Central memory CD8-positive, alpha-beta T cell (primary cell): ENCODE measurements around the gene TCEAL8.
"Not testable (repeated sequence)": the region's sequence is repeated elsewhere in the genome, so short reads cannot be mapped to it uniquely, and the experiment has no call there.

ENCODE experiments used
- ATAC-seq: fragments of 150-1000 bp; cut with Tn5 transposase; replicated peaks from 2 replicates; pipeline ENCODE4 v1.10.0; 2022; ENCODE audit warnings: mild to moderate bottlenecking, moderate FRiP score, moderate number of reproducible peaks; ENCODE audit not compliant: poor library complexity, severe bottlenecking; ENCODE audit errors: extremely low read depth
- DNase-seq, 2 donors: peaks; one replicate each; pipeline ENCODE4 v3.0.0; 2021; ENCODE audit warnings: low spot score in 2 of 2
- H3K27ac Mint-ChIP-seq: one replicate; pipeline ENCODE4 v1.8.0; 2022; ENCODE audit warnings: low read depth, mild to moderate bottlenecking, moderate library complexity, mixed read lengths
- H3K27me3 Mint-ChIP-seq: one replicate; pipeline ENCODE4 v1.8.0; 2022; ENCODE audit warnings: mixed read lengths
- H3K36me3 Mint-ChIP-seq: one replicate; pipeline ENCODE4 v1.8.0; 2022; ENCODE audit warnings: mild to moderate bottlenecking, moderate library complexity, mixed read lengths; ENCODE audit not compliant: insufficient read depth
- H3K4me1 Mint-ChIP-seq: one replicate; pipeline ENCODE4 v1.8.0; 2022; ENCODE audit warnings: mixed read lengths
- H3K4me3 Mint-ChIP-seq: one replicate; pipeline ENCODE4 v1.8.0; 2022; ENCODE audit warnings: mild to moderate bottlenecking, moderate library complexity, mixed read lengths
- H3K9me3 Mint-ChIP-seq: one replicate; pipeline ENCODE4 v1.8.0; 2022; ENCODE audit warnings: mixed read lengths

Gene TCEAL8

DNA sequence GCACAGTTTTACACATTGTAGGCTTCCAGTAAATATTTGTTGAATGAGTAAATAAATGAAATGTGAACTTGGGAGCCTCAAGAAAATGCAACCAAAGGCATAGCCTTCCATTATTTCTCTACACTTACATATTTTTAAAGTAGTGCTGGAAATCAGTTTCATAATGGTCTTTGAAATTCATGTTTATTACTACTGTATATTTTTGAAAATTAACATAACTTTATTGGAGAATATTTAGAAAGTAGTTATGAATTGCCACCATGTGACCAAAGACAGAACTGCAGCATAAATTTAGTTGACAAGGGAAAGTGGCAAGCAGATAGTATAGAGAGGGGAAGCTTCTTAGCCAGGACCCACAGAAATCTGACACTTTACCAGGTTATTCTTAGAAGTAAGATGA lies 6.4 kb downstream of the TCEAL8 start:
- Mint-ChIP-seq H3K27ac (no peak overlapping the region), H3K9me3 (no peaks in the 10 kb centered on the region), H3K36me3 (peaks cover under 1% of the 10 kb centered on the region), H3K4me1 (peaks cover 3% of the 10 kb centered on the region), H3K27me3 (no peaks in the 10 kb centered on the region), H3K4me3 (no peak overlapping the region)
- DNase-seq (no peak), ATAC-seq (no peak)

DNA sequence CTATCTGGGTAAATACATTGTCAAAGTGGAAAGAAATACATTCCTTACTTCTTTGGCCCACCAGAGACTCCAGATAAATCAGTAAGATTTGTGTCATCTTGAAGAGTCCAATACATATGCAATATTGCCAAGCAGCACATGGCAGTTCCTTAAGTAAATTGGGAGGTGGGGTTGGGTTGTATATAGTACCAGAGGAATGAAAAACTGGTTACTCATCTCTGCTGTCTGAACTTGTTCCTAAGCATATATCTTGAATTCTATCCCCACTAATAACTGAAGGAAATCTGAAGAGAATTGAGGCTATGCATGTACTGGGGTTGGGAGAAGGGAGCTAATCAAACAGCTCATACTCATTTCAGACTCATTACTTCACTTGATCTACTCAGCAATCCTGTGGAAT lies 14.8 kb downstream of the TCEAL8 start:
- DNase-seq (no peak), ATAC-seq (no peak)
- Mint-ChIP-seq H3K4me3 (no peak overlapping the region), H3K4me1 (no peaks in the 10 kb centered on the region), H3K36me3 (no peaks in the 10 kb centered on the region), H3K27me3 (no peaks in the 10 kb centered on the region), H3K9me3 (no peaks in the 10 kb centered on the region), H3K27ac (no peak overlapping the region)

DNA sequence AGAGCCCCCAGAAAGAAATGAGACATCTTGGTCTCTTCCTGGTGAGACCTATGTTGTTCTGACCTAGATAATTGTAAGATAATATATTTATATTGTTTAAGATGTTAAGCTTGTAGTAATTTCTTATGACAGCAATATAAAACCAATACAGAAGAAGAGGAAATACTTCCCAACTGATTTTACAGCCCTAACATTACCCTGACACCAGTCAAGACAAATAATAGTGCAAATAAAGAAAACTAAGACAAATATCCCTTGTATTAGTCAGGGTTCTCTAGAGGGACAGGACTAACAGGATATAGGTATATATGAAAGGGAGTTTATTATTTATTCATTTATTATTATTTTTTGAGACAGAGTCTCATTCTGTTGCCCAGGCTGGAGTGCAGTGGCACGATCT lies 18.7 kb downstream of the TCEAL8 start:
- Mint-ChIP-seq H3K4me1 (no peaks in the 10 kb centered on the region), H3K27me3 (peaks cover 14% of the 10 kb centered on the region), H3K4me3 (no peak overlapping the region), H3K36me3 (no peaks in the 10 kb centered on the region), H3K9me3 (no peaks in the 10 kb centered on the region), H3K27ac (no peak overlapping the region)
- DNase-seq (no peak), ATAC-seq (no peak)

DNA sequence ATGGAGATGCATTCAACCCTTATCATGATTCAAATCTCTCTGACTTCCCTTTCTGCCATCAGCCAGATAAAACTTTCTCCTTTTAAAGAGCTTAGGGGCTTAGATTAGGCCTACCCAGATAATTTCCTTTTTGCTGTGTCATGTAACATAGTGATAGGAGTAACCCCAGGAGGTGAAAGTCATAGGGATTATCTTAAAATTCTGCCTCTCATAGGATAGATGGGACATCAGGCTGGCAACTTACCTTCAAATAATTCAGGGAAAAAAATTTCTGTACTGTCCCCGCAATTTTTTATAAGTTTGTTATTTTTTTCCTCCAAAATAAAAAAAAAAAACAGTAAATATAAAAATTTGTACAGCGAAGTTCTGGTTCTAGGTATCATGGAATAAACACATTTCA lies 19.3 kb downstream of the TCEAL8 start:
- H3K27me3 Mint-ChIP-seq: peaks cover 14% of the 10 kb centered on the region
- not testable (repeated sequence) for DNase-seq, H3K4me3 Mint-ChIP-seq, H3K36me3 Mint-ChIP-seq, ATAC-seq, H3K9me3 Mint-ChIP-seq, H3K4me1 Mint-ChIP-seq, H3K27ac Mint-ChIP-seq

DNA sequence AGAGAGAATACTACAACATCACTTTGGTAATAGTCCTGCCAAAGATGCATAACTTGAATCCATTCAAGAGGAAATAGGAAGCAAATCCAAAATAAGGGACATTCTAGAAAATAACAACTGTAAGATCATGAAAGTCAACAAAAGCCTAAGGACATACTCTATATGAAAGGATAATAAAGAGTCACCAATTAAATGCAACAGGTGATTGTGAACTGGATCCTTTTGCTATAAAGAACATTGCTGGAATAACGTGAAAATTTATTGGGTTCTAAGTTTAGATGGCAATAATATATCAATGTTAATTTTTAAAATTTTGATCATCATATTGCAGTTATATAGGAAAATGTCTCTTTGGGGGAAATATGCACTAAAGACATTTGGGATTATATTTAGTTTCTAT lies 20.1 kb downstream of the TCEAL8 start:
- ATAC-seq: no peak

DNA sequence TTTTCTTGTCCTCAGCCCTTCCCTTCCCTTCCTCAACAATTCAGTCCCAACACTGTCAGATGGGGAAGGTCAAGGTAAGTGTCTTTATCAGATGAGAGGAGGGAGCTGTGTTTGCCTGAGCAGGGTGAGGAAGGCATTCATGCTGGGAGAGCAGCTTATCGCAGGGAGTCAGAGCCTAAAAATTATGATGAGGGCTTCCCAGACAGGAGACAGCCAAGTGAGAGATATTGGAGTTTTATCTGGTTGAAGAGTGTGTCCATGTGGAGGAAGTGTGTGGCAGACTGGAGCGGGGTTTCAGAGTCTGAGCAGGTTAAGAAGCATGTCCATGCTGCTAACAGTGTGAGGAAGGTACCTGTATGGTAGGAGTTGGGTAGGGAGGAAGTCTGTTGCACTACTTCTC lies 21.7 kb downstream of the TCEAL8 start:
- H3K9me3 Mint-ChIP-seq: no peaks in the 10 kb centered on the region
- peaks cover 14% of the 10 kb centered on the region for H3K27me3 Mint-ChIP-seq

More for the DNA sequence above, 20.1 kb downstream of the TCEAL8 start:
- DNase-seq: no peak
- no peaks in the 10 kb centered on the region for H3K4me1 Mint-ChIP-seq
- H3K9me3 Mint-ChIP-seq: no peaks in the 10 kb centered on the region
- peaks cover 14% of the 10 kb centered on the region for H3K27me3 Mint-ChIP-seq
- no peak overlapping the region for H3K4me3 Mint-ChIP-seq
- no peaks in the 10 kb centered on the region for H3K36me3 Mint-ChIP-seq
- H3K27ac Mint-ChIP-seq: no peak overlapping the region

DNA sequence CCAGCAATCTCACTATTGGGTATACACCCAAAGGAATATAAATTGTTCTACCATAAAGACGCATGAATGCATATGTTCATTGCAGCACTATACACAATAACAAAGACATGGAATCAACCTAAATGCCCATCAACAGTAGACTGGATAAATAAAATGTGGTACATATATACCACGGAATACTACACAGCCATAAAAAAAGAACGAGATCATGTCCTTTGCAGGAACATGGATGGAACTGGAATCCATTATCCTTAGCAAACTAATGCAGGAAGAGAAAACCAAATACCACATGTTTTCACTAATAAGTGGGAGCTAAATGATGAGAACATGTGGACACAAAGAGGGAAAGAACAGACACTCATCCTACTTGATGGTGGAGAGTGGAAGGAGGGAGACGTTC lies 29.0 kb downstream of the TCEAL8 start:
- H3K36me3 Mint-ChIP-seq, H3K27ac Mint-ChIP-seq, H3K4me3 Mint-ChIP-seq, DNase-seq, ATAC-seq, H3K4me1 Mint-ChIP-seq, H3K9me3 Mint-ChIP-seq: not testable (repeated sequence)
- H3K27me3 Mint-ChIP-seq: peaks cover 46% of the 10 kb centered on the region

More for the DNA sequence above, 21.7 kb downstream of the TCEAL8 start:
- Mint-ChIP-seq H3K4me1 (no peaks in the 10 kb centered on the region), H3K36me3 (no peaks in the 10 kb centered on the region), H3K27ac (no peak overlapping the region), H3K4me3 (no peak overlapping the region)
- no peak for ATAC-seq
- DNase-seq: no peak

DNA sequence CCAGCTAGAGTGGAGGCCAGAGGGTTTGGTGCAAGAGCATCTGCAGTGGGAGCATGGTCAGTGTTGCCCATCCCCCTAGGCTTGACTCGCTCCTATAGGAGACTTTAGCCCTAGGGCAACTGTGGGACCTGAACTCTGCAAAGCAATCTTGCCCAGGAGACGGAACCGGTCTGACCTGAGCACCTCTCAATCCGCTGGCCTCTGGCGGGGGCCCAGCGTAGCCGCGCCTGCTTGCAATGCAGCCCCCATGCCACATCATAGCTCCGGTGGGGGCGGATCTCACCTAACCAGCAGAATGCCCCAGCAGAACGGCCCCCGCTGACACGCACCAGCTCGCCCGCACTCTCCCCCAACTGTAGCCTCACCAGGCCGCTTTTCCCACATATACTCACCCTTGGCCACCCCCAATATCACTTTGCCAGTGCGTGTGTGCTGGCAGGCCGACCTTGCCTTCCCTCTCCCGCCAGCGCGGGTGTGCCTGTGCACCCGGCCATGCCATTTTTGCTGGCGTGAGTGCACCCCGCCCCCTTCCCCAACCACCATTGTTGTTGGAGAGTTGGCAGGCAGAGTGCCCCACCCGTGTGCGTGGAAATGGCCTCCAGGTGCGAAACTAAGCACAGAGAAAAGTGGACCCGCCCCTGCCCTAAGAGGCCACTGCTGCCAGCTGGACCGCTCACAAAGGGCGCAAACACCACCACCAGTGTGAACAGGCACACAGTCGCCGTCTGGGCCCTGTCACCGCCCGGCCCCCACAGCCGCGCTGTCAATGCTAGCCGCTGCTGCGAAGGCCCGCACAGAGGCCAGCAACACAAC lies 34.2 kb downstream of the TCEAL8 start:
- Mint-ChIP-seq H3K4me3 (no peak overlapping the region), H3K36me3 (peaks cover 1% of the 10 kb centered on the region), H3K27me3 (peaks cover 55% of the 10 kb centered on the region), H3K4me1 (no peaks in the 10 kb centered on the region), H3K27ac (no peak overlapping the region), H3K9me3 (no peaks in the 10 kb centered on the region)
- ATAC-seq: no peak
- DNase-seq: no peak

DNA sequence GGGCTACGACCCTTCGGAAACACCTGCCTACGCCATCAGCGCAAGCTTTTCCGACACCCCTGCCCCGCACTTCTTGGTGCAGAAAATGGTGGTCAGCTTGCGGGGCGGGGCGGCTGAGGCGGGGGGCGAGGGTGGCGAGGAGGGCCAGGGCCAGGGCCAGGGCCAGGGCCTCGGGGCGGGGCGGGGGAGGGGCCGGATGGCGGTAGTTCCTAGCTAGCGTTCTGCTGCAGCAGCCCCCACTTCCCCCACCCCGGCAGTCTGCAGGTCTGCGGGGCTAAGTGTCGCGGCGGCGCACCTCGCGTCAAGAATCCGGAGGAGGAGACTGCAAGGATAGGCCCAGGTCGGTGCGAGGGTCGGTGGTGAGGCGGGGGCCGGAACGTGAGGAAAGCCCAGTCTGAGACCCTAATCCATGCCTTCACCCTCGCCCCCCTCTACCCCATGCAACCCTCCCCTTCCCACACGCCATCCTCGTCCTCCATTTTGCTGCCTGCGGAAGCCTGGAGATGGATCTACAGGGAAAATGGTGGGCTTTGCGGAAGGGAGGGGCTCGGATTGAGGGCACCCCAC lies 39.4 kb downstream of the TCEAL8 start:
- Mint-ChIP-seq H3K9me3 (no peaks in the 10 kb centered on the region), H3K27me3 (peaks cover 12% of the 10 kb centered on the region), H3K4me1 (peaks cover 5% of the 10 kb centered on the region), H3K36me3 (peaks cover 3% of the 10 kb centered on the region), H3K4me3 (peak overlapping the region; percentile 84), H3K27ac (peak overlapping the region; percentile 89)
- ATAC-seq (peak; percentile 57), DNase-seq (peak in 1 of 2 donors; percentile 15)

DNA sequence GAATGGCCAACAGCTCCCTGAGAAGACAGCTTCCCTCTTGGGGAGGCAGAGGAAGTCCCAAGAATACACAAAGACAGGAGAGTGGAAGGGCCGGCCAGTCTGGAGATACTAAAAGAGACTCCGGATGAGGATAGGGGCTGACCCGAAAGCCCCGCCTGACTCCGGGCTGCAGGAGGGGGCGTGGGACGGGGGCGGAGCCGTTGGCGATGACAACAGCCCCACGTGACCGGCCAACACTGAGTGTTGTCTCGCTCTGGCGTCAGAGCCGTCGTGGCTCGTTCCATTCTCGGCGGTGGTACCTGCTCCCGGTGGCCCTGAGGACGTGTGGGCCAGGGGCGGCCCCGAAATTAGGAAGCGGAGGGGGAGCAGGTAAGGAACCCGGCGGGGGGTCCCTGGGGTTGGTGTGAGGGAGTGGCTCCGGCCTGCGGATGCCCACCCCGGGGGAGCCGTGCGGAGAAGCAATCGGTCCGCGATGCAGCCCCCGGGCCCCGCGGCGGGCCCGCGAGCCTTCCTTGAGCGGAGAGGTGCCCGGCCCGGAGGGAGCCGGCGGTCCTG lies 40.0 kb downstream of the TCEAL8 start, which contains the start of gene BEX4:
Gene BEX4, plus strand, starts transcription at position 239 of the 555 bp plus-strand sequence. CDS start 1,046 bp downstream, outside the sequence.
- peaks cover 5% of the 10 kb centered on the region for H3K4me1 Mint-ChIP-seq
- peak within 1 kb of the TSS; percentile 84 for H3K4me3 Mint-ChIP-seq
- H3K27me3 Mint-ChIP-seq: peaks cover 12% of the 10 kb centered on the region
- H3K27ac Mint-ChIP-seq: peak within 1 kb of the TSS; percentile 89
- ATAC-seq: peak; percentile 87
- no peaks in the 10 kb centered on the region for H3K9me3 Mint-ChIP-seq
- H3K36me3 Mint-ChIP-seq: peaks cover 3% of the 10 kb centered on the region
- DNase-seq: peak; percentile 64 to 71

DNA sequence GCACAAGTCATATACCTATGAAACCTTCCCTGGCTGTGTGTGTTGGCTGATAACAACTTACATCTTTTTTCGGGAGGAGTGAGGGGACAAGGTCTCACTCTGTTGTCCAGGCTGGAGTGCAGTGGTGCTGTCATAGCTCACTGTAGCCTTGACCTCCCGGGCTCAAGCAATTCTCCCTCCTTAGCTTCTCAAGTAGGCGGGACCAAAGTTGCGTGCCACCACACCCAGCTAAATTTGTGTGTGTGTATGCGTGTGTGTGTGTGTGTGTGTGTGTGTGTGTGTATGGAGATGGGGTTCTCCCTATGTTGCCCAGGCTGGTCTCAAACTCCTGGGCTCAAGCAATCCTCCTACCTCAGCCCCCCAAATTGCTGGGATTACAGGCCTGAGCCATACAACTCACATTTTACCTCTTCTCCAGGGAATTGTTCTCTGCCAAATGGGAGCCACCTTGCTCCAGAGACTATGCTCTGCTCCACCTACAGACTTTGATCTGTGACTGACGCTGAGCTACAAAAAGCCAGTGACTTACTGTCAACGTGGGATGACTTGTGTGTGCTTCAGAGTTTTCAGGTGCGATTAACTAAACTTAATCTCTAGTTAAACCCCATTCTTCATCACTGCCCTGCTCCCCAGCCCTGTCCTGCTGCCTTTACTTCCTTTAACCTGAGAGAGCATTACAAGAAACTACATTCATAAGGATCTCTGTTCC lies 42.1 kb downstream of the TCEAL8 start:
- Mint-ChIP-seq H3K36me3 (peaks cover 3% of the 10 kb centered on the region), H3K4me1 (peaks cover 5% of the 10 kb centered on the region), H3K27me3 (no peaks in the 10 kb centered on the region), H3K27ac (no peak overlapping the region), H3K9me3 (no peaks in the 10 kb centered on the region), H3K4me3 (no peak overlapping the region)
- DNase-seq (no peak), ATAC-seq (no peak)

DNA sequence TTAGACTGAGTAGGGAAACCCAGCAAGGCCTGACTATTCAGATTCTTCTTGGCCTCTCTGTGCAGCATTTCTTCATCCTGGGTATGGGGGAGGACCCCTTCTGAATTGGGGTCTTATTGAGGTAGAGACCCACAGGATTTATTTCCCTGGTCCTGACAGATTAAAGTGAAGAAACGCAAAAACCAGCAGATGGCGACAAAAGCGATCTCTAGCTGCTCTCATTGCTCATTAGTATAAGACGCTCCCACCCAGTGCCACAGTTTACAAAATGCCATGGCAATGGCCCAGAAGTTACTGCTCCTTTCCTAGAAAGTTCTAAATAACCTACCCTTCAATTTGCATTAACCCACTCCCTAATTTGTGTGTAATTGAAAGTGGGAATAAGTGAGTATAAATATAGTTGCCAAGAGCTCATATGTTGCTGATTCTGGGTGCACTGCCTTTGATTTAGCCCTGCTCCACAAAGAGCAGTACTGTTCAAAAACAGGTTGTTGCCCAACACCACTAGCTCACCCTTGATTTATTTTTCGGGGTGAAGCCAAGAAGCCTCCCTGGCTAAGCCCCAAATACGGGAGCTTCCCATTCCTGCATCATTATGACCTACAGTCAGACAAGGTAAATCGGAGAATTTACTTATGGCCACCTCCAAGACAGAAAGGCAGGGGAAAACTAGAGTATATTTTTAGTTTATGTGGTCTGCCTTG lies 43.8 kb downstream of the TCEAL8 start:
- Mint-ChIP-seq H3K9me3 (no peaks in the 10 kb centered on the region), H3K36me3 (peaks cover 2% of the 10 kb centered on the region), H3K4me3 (no peak overlapping the region), H3K27me3 (peaks cover 1% of the 10 kb centered on the region), H3K4me1 (peaks cover 5% of the 10 kb centered on the region), H3K27ac (no peak overlapping the region)
- ATAC-seq (no peak), DNase-seq (peak in 1 of 2 donors; percentile 14)
